ENCODE data around the gene ANAPC2. TPM values are rescaled to one million over a fixed set of nuclear protein-coding genes. Genes with fewer than 3 reads are reported as not detected.

ANAPC2 gene
- total and polyA plus RNA-seq, 4 donors: 9.3 to 32.6 (median 19.6) TPM

DNA sequence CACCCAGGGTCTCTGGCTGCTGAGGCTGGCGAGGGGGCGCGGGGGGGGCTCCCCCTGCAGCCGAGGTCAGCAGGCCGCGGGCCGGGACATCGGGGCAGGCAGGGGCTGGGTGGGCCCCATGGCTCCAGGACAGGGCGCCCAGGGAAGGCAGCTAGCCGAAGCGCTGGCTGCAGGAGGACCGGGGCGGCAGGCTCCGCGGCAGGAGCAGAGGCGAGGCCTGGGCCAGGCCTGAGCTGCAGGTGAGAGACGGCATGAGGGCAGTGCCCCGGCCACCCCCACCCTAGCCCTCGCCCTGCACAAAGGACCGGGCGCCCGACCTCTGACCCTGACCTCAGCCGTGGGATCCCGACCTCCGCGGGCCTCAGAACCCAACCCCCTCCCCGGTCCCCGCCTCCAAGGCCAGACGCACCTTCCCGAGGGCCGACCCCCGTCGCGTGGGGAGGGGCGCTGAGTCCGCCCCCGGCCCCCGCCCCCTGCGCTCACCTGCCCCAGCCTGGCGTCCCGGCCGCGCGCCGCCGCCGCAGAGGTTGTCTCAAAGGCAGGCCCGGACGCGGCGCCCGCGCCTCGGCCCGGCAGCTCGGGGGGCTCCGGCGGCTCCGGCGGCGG is 33.2 kb upstream of the ANAPC2 start:
- WGBS: 6% methylated on average over 61 of the region's 61 CpGs
- peaks cover 10 to 30% (median 19%) of the 10 kb centered on the region in 4 donors for H3K4me1 ChIP-seq (ENCODE audit: control insufficient read depth in 4 of 4, insufficient read depth in 4 of 4, low read length in 3 of 4)
- TF ChIP-seq EGR1 (IDR thresholded peaks at IDR 0.05; ENCODE audit: low read depth in 2 of 2) (no peak), TAF1 (conservative IDR thresholded peaks at IDR 0.05) (no peak), FOXA1 (IDR thresholded peaks at IDR 0.05) (no peak), RXRA (IDR thresholded peaks at IDR 0.05) (peak; percentile 59 to 71), JUND (IDR thresholded peaks at IDR 0.05) (no peak), HNF4G (IDR thresholded peaks at IDR 0.05) (no peak), HNF4A (conservative IDR thresholded peaks at IDR 0.05) (peak; percentile 71 to 73), GABPA (IDR thresholded peaks at IDR 0.05 in 1 of 2, conservative IDR thresholded peaks at IDR 0.05 in 1 of 2) (peak in 1 of 2 donors; percentile 20), YY1 (IDR thresholded peaks at IDR 0.05) (no peak), SP1 (IDR thresholded peaks at IDR 0.05) (peak; percentile 37), NR2F2 (IDR thresholded peaks at IDR 0.05) (peak; percentile 78), FOXA2 (IDR thresholded peaks at IDR 0.05) (no peak)
- TF ChIP-seq, protein P1, sequence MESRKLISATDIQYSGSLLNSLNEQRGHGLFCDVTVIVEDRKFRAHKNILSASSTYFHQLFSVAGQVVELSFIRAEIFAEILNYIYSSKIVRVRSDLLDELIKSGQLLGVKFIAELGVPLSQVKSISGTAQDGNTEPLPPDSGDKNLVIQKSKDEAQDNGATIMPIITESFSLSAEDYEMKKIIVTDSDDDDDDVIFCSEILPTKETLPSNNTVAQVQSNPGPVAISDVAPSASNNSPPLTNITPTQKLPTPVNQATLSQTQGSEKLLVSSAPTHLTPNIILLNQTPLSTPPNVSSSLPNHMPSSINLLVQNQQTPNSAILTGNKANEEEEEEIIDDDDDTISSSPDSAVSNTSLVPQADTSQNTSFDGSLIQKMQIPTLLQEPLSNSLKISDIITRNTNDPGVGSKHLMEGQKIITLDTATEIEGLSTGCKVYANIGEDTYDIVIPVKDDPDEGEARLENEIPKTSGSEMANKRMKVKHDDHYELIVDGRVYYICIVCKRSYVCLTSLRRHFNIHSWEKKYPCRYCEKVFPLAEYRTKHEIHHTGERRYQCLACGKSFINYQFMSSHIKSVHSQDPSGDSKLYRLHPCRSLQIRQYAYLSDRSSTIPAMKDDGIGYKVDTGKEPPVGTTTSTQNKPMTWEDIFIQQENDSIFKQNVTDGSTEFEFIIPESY (IDR thresholded peaks at IDR 0.05): no peak
- TF ChIP-seq, protein P2, sequence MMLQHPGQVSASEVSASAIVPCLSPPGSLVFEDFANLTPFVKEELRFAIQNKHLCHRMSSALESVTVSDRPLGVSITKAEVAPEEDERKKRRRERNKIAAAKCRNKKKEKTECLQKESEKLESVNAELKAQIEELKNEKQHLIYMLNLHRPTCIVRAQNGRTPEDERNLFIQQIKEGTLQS (IDR thresholded peaks at IDR 0.05): no peak
- TF ChIP-seq, protein P3, sequence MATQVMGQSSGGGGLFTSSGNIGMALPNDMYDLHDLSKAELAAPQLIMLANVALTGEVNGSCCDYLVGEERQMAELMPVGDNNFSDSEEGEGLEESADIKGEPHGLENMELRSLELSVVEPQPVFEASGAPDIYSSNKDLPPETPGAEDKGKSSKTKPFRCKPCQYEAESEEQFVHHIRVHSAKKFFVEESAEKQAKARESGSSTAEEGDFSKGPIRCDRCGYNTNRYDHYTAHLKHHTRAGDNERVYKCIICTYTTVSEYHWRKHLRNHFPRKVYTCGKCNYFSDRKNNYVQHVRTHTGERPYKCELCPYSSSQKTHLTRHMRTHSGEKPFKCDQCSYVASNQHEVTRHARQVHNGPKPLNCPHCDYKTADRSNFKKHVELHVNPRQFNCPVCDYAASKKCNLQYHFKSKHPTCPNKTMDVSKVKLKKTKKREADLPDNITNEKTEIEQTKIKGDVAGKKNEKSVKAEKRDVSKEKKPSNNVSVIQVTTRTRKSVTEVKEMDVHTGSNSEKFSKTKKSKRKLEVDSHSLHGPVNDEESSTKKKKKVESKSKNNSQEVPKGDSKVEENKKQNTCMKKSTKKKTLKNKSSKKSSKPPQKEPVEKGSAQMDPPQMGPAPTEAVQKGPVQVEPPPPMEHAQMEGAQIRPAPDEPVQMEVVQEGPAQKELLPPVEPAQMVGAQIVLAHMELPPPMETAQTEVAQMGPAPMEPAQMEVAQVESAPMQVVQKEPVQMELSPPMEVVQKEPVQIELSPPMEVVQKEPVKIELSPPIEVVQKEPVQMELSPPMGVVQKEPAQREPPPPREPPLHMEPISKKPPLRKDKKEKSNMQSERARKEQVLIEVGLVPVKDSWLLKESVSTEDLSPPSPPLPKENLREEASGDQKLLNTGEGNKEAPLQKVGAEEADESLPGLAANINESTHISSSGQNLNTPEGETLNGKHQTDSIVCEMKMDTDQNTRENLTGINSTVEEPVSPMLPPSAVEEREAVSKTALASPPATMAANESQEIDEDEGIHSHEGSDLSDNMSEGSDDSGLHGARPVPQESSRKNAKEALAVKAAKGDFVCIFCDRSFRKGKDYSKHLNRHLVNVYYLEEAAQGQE (IDR thresholded peaks at IDR 0.05): no peak
- TF ChIP-seq, protein P4, sequence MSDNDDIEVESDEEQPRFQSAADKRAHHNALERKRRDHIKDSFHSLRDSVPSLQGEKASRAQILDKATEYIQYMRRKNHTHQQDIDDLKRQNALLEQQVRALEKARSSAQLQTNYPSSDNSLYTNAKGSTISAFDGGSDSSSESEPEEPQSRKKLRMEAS (IDR thresholded peaks at IDR 0.05): no peak
- TF ChIP-seq, protein P5, sequence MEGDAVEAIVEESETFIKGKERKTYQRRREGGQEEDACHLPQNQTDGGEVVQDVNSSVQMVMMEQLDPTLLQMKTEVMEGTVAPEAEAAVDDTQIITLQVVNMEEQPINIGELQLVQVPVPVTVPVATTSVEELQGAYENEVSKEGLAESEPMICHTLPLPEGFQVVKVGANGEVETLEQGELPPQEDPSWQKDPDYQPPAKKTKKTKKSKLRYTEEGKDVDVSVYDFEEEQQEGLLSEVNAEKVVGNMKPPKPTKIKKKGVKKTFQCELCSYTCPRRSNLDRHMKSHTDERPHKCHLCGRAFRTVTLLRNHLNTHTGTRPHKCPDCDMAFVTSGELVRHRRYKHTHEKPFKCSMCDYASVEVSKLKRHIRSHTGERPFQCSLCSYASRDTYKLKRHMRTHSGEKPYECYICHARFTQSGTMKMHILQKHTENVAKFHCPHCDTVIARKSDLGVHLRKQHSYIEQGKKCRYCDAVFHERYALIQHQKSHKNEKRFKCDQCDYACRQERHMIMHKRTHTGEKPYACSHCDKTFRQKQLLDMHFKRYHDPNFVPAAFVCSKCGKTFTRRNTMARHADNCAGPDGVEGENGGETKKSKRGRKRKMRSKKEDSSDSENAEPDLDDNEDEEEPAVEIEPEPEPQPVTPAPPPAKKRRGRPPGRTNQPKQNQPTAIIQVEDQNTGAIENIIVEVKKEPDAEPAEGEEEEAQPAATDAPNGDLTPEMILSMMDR (IDR thresholded peaks at IDR 0.05; ENCODE audit: low read depth, low read length, missing input control): no peak
- H3K9me3 ChIP-seq (ENCODE audit: control insufficient read depth in 4 of 4, low read length in 3 of 4): no peaks in the 10 kb centered on the region
- DNase-seq (ENCODE audit: low spot score): peak; percentile 70
- H3K36me3 ChIP-seq (ENCODE audit: control insufficient read depth in 4 of 4, insufficient read depth in 3 of 4, low read depth in 1 of 4, low read length in 3 of 4): no peaks in the 10 kb centered on the region
- H3K27me3 ChIP-seq (ENCODE audit: control insufficient read depth in 4 of 4, insufficient read depth in 4 of 4, low read length in 3 of 4): no peaks in the 10 kb centered on the region
- no peak overlapping the region for H3K9ac ChIP-seq (ENCODE audit: low read depth in 1 of 2, low read length in 2 of 2)
- H3K27ac ChIP-seq (ENCODE audit: low read depth in 1 of 2, low read length in 2 of 2): no peak overlapping the region
- peak overlapping the region in 1 of 3 donors; percentile 86 for H3K4me3 ChIP-seq (ENCODE audit: low read depth in 1 of 3, low read length in 3 of 3)
